GM13976 (cell line): ENCODE data around the gene TBX10.

Experiments
- DNase-seq: peaks from one replicate; pipeline ENCODE4 v3.0.0; 2012; ENCODE audit warnings: low spot score
- CTCF ChIP-seq: IDR thresholded peaks from 2 replicates; pipeline ENCODE4 v1.5.1; 2012; ENCODE audit warnings: borderline replicate concordance, mild to moderate bottlenecking; ENCODE audit not compliant: insufficient read depth; ENCODE audit errors: extremely low read depth, missing control alignments, control extremely low read depth
- in situ Hi-C: fragments of 300-500 bp; cut with MboI; formaldehyde crosslinking; loops from one replicate; pipeline ENCODE4 v1.12.0; 2022; ENCODE audit warnings: low sequenced_read_pairs, mixed read lengths, inconsistent platforms; ENCODE audit not compliant: unreplicated experiment

TBX10 gene

DNA sequence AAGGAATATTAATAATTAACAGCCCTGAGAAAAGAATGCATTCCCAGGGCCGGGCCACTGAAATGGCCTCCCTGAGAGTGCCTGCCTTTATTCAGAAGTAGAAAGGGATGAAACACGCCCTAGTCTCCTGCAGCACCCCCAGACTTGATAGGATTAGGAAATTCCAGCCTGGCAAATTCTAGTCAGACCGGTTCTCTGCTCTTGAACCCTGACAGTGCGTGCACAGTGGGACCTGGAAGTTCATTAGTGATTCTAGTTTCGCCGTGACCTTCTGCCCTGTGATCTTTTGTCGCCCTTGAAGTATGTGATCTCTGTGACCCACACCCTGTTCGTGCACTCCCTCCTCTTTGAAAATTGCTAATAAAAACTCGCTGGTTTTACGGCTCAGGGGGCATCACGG lies 58.1 kb downstream of the TBX10 start:
- no peak for TF ChIP-seq CTCF
- in situ Hi-C loops, result no loop called here
- DNase-seq, result no peak
